Stimulated activated effector memory CD8-positive, alpha-beta T cell treated with anti-CD3 and anti-CD28 coated beads, Interleukin-12 subunit alpha, Interleukin-12 subunit beta, amount 100 ng/mL, for 72 hours (primary cell): ENCODE data around the gene ONECUT2.

ENCODE experiments used
- ATAC-seq: fragments of 150-1000 bp; cut with Tn5 transposase; 2 replicates; pipeline ENCODE4 v1.10.0; 2021
- DNase-seq, 2 donors: peaks; one replicate each; pipeline ENCODE4 v3.0.0; 2021 to 2022; ENCODE audit warnings: low spot score in 2 of 2
- H3K27ac Mint-ChIP-seq: one replicate; pipeline ENCODE4 v1.8.0; 2022; ENCODE audit warnings: mild to moderate bottlenecking, mixed read lengths
- H3K36me3 Mint-ChIP-seq: one replicate; pipeline ENCODE4 v1.8.0; 2022; ENCODE audit warnings: mild to moderate bottlenecking, mixed read lengths
- H3K4me1 Mint-ChIP-seq: one replicate; pipeline ENCODE4 v1.8.0; 2022; ENCODE audit warnings: mixed read lengths
- H3K4me3 Mint-ChIP-seq: one replicate; pipeline ENCODE4 v1.8.0; 2022; ENCODE audit warnings: mild to moderate bottlenecking, mixed read lengths
- H3K9me3 Mint-ChIP-seq: one replicate; pipeline ENCODE4 v1.8.0; 2022; ENCODE audit warnings: mixed read lengths

Gene ONECUT2

DNA sequence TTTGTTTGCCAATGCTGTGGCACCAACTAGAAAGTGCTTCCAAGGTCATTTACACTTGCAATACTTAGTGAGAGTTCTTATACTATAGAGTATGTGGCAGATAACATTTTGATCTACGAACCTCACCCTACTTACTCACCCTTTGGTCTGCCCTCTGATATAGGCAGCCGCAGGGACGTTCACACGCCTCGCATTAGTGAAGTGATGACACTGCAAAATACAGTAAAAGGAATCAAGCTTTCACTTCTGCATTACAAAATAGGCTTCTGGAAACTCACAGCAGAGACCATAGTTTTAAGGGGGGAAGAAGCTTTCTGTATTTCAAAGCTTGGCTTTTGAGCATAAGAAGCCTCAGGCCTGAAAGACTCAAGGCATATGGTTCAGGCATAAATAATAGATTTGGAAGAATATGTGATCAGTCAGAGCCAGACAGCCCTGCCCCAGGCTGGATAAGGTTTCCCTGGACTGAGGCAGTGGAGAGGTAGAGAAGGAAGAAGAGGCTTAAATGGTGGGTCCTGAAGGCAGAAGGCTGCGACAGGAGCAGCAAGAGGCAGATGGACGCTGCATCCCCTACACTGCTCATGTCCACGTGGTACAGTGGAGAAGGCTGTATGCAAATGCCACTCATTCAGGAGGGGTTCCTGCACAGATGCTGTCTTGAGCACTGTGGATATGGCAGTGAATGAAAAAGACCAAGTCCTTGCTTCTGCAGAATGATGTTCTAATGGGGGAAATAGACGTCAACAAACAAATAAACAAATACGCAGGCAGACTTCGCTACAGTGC, 88.2 kb downstream of the ONECUT2 start:
- DNase-seq (no peak), ATAC-seq (peak; percentile 21)
- no peak overlapping the region for H3K27ac Mint-ChIP-seq
- no peak overlapping the region for H3K4me3 Mint-ChIP-seq
- no peaks in the 10 kb centered on the region for H3K4me1 Mint-ChIP-seq
- H3K36me3 Mint-ChIP-seq: no peaks in the 10 kb centered on the region
- H3K9me3 Mint-ChIP-seq: no peaks in the 10 kb centered on the region

DNA sequence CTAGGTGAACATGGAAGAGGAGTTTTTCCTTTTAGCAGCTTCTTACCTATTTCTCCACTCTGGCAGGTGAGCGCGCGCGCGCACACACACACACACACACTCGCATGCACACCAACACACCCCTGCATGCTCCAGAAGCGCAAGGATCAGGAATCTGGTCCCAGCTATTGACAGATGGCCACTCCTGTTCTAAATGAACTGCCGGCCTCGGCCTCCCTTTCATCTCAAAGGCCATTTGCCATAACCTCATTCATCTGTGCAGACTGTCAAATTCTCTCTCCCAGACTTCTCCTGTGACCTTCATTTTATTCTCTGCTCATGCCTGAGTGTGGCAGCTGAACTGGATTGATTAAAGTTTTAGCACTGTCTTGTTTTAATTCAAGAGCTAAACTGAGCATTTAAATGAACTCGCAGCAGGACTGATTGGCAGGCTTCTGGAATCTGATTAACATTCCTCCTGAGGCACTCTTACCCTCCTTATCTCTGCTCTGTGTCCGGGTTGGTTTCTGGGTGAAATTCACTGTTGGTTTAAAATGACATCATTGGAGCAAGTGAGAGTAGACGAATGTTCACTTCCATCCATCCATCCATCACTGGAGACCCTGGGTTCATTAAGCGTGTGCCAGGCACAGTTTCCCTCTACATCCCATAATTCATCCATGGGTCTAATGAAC, 92.5 kb downstream of the ONECUT2 start:
- no peak for ATAC-seq
- Mint-ChIP-seq H3K36me3 (no peaks in the 10 kb centered on the region), H3K4me1 (no peaks in the 10 kb centered on the region), H3K27ac (no peak overlapping the region), H3K9me3 (no peaks in the 10 kb centered on the region), H3K4me3 (no peak overlapping the region)
- DNase-seq: no peak

DNA sequence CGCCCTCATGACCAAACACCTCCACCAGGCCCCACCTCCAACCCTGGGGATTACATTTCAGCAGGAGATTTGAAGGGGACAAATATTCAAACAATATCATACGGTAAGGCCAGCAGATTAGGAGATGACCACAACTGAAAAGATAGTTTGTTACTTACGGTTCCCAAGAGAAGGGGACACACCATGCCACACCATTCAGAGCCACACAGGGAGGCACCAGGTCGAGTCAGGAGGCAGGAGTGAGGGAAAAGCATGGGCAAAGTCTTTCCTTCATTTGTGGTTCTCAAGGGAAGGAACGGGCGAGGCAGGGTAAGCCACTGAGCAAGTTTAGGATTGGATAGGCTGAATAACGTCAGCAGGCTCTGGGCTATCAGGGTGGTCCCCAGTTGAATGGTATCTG, 94.0 kb downstream of the ONECUT2 start:
- Mint-ChIP-seq H3K4me1 (no peaks in the 10 kb centered on the region), H3K27ac (no peak overlapping the region), H3K36me3 (no peaks in the 10 kb centered on the region), H3K9me3 (no peaks in the 10 kb centered on the region), H3K4me3 (no peak overlapping the region)
- DNase-seq (no peak), ATAC-seq (no peak)

DNA sequence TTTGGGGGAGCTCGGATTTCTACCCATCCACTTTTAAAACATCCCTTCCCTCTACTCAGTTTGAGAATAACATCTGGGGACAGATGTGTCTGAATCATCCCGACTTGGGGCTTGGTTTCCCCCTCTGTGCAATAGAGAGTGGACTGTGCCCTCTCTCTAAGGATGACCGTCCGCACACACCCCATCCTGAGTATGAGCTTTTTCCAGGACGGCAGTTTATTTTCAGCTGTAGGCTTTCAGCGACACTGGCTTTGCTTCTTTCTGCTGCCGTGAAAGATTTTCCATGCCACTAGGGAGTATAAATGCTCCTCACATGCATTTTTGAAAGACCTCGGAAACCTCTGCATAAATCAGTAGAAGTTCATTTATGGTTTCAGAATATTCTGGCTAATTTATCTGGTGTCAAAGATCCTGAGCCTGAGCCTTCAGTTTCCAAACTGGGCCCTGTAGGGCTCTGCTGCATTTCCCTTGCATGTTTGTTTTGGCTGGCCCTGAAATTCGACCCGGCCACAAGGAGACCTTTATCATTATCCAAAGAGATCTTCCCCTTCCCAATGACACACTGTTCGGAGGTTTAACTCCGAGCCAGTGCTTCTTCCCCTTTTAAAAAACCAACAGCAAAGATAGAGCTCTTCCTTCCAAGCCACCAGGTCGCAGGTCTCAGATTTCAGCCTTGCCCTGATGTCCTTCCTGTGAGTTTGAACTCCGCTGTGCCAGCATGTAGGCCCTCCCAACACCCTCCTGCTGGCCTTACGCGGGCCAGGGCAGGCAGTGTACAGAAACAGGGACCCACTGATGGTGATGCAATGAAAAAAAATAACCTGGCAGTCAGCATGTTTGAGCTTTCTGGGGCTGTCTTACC, 98.1 kb downstream of the ONECUT2 start:
- ATAC-seq (no peak), DNase-seq (no peak)
- H3K36me3 Mint-ChIP-seq: no peaks in the 10 kb centered on the region
- H3K4me3 Mint-ChIP-seq: no peak overlapping the region
- no peaks in the 10 kb centered on the region for H3K9me3 Mint-ChIP-seq
- no peak overlapping the region for H3K27ac Mint-ChIP-seq
- H3K4me1 Mint-ChIP-seq: no peaks in the 10 kb centered on the region

DNA sequence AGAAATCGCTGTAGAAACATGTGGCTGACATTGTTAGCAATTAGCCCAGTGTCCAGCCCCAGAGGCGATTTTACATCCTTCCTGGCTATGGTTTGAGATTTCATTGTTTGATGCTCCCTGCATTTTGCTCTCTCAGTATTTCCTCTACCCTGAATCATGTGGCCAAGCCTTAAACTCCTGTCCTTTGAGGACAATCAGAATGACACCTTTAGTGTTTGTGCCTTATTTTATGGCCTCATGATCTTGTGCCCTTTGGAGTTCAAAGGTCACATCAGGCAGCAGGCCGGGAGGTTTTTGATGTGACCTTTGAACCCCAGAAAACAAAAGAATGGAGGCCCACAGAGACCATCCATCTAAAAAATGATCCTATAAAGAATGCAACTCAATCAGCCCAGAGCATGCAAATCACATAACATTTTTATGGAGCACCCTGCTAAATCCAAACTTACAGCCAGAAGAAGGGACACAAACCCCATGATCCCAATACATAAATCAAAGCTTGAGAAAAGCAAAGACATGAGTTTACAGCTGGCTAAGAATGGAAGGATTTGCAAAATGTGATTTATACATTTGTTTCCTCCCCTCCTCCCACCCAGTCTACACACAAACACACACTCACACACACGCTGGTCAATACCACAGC, 98.8 kb downstream of the ONECUT2 start:
- no peaks in the 10 kb centered on the region for H3K9me3 Mint-ChIP-seq
- H3K4me1 Mint-ChIP-seq: no peaks in the 10 kb centered on the region
- no peaks in the 10 kb centered on the region for H3K36me3 Mint-ChIP-seq
- H3K27ac Mint-ChIP-seq: no peak overlapping the region
- no peak for DNase-seq
- no peak for ATAC-seq
- no peak overlapping the region for H3K4me3 Mint-ChIP-seq

DNA sequence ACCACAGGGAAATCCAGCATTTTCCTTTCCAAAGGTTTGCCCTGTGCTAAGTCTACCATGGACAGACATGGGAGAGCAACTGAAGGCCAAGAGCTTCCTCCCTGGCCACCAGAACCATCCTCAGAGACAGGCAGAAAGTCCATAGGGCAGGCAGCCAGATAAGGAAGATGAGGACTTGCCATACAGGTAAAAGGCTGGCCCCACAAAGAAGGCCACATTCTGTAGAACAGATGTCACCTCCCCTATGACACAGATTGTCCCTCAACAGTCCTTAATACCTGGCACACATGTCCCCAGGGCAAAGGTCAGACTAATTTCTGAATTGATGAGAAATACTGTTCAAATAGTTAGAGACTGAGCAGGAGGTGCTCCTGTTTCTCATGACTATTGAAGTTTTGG, 99.3 kb downstream of the ONECUT2 start:
- DNase-seq: no peak
- no peak overlapping the region for H3K4me3 Mint-ChIP-seq
- no peaks in the 10 kb centered on the region for H3K36me3 Mint-ChIP-seq
- no peak for ATAC-seq
- no peak overlapping the region for H3K27ac Mint-ChIP-seq
- no peaks in the 10 kb centered on the region for H3K9me3 Mint-ChIP-seq
- no peaks in the 10 kb centered on the region for H3K4me1 Mint-ChIP-seq

DNA sequence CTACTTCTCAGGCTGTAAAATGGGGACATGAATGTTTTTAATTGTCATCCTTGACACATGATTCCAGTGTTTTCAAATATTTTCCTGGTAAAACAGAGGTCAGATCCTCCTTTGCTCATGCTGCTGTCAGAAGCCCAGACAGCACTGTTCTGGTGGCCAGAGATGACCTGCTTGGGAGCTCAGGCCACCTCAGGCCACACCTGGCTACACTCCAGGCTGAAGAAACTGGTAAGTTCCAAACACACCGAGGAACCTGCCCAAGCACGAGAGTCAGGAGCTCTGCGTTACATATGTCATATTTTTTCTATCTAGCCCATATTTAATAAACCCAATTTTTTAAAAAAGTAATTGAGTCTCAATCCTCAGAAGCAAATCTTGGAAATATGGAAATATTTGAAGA, 103.4 kb downstream of the ONECUT2 start:
- Mint-ChIP-seq H3K27ac (no peak overlapping the region), H3K4me3 (no peak overlapping the region), H3K9me3 (no peaks in the 10 kb centered on the region), H3K36me3 (no peaks in the 10 kb centered on the region), H3K4me1 (no peaks in the 10 kb centered on the region)
- ATAC-seq (no peak), DNase-seq (no peak)

DNA sequence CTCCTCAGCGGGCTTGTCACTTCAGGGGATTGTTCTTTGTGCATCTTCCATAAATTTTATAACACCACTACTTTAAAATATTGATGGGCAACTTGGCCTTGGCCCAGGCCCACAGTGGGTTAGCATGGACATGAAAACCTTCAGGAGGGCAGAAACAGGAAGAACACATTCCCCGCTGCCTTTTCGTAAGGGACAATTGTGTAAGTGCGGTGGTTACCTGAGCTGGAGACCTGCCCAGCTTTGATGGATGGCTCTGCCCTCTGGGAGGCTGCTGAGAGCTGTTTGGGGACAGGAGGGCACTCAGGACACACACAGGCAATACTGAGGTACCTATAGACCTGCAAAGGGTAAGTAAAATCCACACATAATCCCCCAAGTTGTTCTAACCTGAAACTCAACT, 104.5 kb downstream of the ONECUT2 start:
- Mint-ChIP-seq H3K4me1 (no peaks in the 10 kb centered on the region), H3K36me3 (no peaks in the 10 kb centered on the region), H3K9me3 (no peaks in the 10 kb centered on the region), H3K27ac (no peak overlapping the region), H3K4me3 (no peak overlapping the region)
- DNase-seq (no peak), ATAC-seq (no peak)
